Measurements from ENCODE around the gene GPC6.

The GPC6 gene

DNA sequence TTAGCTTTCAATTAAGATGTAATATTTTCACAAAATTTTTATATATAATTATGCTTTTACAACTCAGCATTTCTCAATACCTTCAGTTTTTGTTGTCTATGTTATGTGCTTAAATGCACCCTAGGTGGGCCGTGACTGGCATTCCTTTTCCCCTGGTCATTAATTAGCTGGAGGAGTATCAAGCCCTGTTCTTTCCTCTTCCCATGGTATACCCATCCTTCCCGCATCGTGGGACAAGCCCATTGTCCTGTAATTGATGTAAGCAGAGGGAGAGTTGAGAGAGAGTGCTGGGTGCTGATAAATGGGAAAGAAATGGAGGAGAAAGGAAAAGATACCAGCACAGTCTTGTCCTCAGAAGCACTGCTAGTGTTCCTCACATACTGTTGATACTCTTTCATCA is 591.7 kb downstream of the GPC6 start:
- DNase-seq (ENCODE audit: low spot score in 2 of 2) = no peak
- Histone ChIP-seq H3K27me3 (ENCODE audit: low read depth) (no peaks in the 10 kb centered on the region), H3K4me3 (no peak overlapping the region), H3K4me1 (peaks cover 14% of the 10 kb centered on the region), H3K9me3 (no peaks in the 10 kb centered on the region), H3K36me3 (replicated peaks) (no peaks in the 10 kb centered on the region)
- in situ Hi-C loops (cut with MboI; ENCODE audit: low sequenced_read_pairs) = no loop called here

GRCh38 chr13:93819331-93819890 is 592.8 kb downstream of the GPC6 start:
- H3K36me3 ChIP-seq (replicated peaks) = no peaks in the 10 kb centered on the region
- H3K9me3 ChIP-seq = no peaks in the 10 kb centered on the region
- no peaks in the 10 kb centered on the region for H3K27me3 ChIP-seq (ENCODE audit: low read depth)
- in situ Hi-C loops (cut with MboI; ENCODE audit: low sequenced_read_pairs) = no loop called here
- H3K4me3 ChIP-seq = no peak overlapping the region
- peaks cover 14% of the 10 kb centered on the region for H3K4me1 ChIP-seq
- no peak for DNase-seq (ENCODE audit: low spot score in 2 of 2)

- DNase-seq (ENCODE audit: low spot score in 2 of 2) = no peak
- no peaks in the 10 kb centered on the region for H3K27me3 ChIP-seq (ENCODE audit: low read depth)
- H3K4me1 ChIP-seq = peaks cover 14% of the 10 kb centered on the region
- H3K4me3 ChIP-seq = no peak overlapping the region
- H3K9me3 ChIP-seq = no peaks in the 10 kb centered on the region
- in situ Hi-C loops (cut with MboI; ENCODE audit: low sequenced_read_pairs) = no loop called here
- no peaks in the 10 kb centered on the region for H3K36me3 ChIP-seq (replicated peaks)
Measured at GRCh38 chr13:93824286-93824685, 597.7 kb downstream of the GPC6 start.

DNA sequence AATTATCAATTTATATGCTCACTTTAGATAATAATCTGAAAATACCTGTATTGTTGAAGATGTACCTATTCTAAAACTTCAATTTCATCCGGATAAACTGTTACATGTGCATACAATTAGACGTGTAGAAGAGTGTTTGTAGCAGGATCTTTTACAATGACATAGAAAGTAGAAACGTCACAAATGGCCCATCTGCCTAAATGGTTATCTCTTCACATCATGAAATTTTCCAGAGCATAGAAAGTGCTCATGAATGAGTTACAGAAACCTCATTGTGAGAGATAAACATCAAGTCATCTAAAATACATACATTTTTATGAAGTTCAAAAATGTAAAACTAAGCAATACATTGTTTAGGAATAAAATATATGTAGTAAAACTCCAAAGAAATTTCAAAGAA is 607.4 kb downstream of the GPC6 start:
- H3K27me3 ChIP-seq (ENCODE audit: low read depth) = no peaks in the 10 kb centered on the region
- no peaks in the 10 kb centered on the region for H3K36me3 ChIP-seq (replicated peaks)
- no peak overlapping the region for H3K4me3 ChIP-seq
- peaks cover 3% of the 10 kb centered on the region; the same call in 1 of the 2 replicates for H3K4me1 ChIP-seq
- H3K9me3 ChIP-seq = no peaks in the 10 kb centered on the region
- no peak for DNase-seq (ENCODE audit: low spot score in 2 of 2)
- in situ Hi-C loops (cut with MboI; ENCODE audit: low sequenced_read_pairs) = no loop called here

GRCh38 chr13:93843082-93843481 is 616.5 kb downstream of the GPC6 start:
- in situ Hi-C loops (cut with MboI; ENCODE audit: low sequenced_read_pairs) = no loop called here
- no peak overlapping the region for H3K4me3 ChIP-seq
- no peaks in the 10 kb centered on the region for H3K27me3 ChIP-seq (ENCODE audit: low read depth)
- no peaks in the 10 kb centered on the region for H3K36me3 ChIP-seq (replicated peaks)
- no peaks in the 10 kb centered on the region for H3K4me1 ChIP-seq
- H3K9me3 ChIP-seq = no peaks in the 10 kb centered on the region
- no peak for DNase-seq (ENCODE audit: low spot score in 2 of 2)

GRCh38 chr13:93847162-93847561 is 620.6 kb downstream of the GPC6 start:
- H3K27me3 ChIP-seq (ENCODE audit: low read depth) = no peaks in the 10 kb centered on the region
- no peaks in the 10 kb centered on the region for H3K4me1 ChIP-seq
- H3K36me3 ChIP-seq (replicated peaks) = no peaks in the 10 kb centered on the region
- no peaks in the 10 kb centered on the region for H3K9me3 ChIP-seq
- H3K4me3 ChIP-seq = no peak overlapping the region
- DNase-seq (ENCODE audit: low spot score in 2 of 2) = no peak
- in situ Hi-C loops (cut with MboI; ENCODE audit: low sequenced_read_pairs) = no loop called here

DNA sequence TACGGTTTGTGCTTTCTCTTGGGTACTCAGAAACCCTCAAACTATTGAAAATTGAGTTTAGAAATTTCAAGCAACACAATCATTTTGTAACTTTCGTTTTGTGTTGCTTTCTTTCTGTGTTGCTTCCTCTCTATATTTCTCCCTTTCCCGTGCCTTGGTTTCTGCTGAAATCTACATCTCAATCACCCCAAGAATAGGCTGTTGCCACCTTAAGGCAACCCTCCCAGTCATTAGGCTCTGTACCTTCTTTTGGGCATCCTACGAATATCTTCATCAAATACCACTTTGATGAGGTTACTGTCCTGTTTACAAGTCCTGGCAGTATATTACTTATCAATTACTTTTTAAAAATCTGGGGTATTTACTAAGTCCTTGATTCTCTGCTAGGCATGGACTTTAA is 621.6 kb downstream of the GPC6 start:
- no peak for DNase-seq (ENCODE audit: low spot score in 2 of 2)
- no peaks in the 10 kb centered on the region for H3K36me3 ChIP-seq (replicated peaks)
- H3K4me1 ChIP-seq = no peaks in the 10 kb centered on the region
- no peaks in the 10 kb centered on the region for H3K27me3 ChIP-seq (ENCODE audit: low read depth)
- no peaks in the 10 kb centered on the region for H3K9me3 ChIP-seq
- H3K4me3 ChIP-seq = no peak overlapping the region
- in situ Hi-C loops (cut with MboI; ENCODE audit: low sequenced_read_pairs) = no loop called here

- no peak overlapping the region for H3K4me3 ChIP-seq
- no peak for DNase-seq (ENCODE audit: low spot score in 2 of 2)
- H3K9me3 ChIP-seq = no peaks in the 10 kb centered on the region
- no peaks in the 10 kb centered on the region for H3K27me3 ChIP-seq (ENCODE audit: low read depth)
- in situ Hi-C loops (cut with MboI; ENCODE audit: low sequenced_read_pairs) = no loop called here
- H3K4me1 ChIP-seq = no peaks in the 10 kb centered on the region
- no peaks in the 10 kb centered on the region for H3K36me3 ChIP-seq (replicated peaks)
Measured at GRCh38 chr13:93851236-93851635, 624.6 kb downstream of the GPC6 start.

DNA sequence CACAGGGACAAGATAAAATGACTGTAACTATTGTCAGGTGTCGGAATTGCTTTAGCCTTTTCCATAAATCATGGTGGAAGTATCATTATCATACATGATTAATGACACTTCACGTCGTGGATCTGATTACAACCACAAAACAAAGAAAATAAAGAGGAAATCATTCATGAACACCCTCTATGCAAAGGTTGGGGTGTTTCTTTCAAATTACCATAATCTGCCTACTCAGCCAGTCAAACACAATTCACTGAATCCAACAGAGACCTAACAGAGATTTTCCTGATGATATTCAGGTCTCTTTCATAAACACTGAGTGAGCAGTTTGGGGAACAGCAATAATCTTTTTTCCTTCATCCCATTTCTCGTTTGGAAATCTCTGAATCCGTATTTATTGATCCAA is 627.3 kb downstream of the GPC6 start:
- no peak overlapping the region for H3K4me3 ChIP-seq
- no peaks in the 10 kb centered on the region for H3K36me3 ChIP-seq (replicated peaks)
- in situ Hi-C loops (cut with MboI; ENCODE audit: low sequenced_read_pairs) = no loop called here
- H3K27me3 ChIP-seq (ENCODE audit: low read depth) = no peaks in the 10 kb centered on the region
- H3K4me1 ChIP-seq = no peaks in the 10 kb centered on the region
- no peaks in the 10 kb centered on the region for H3K9me3 ChIP-seq
- DNase-seq (ENCODE audit: low spot score in 2 of 2) = no peak

GRCh38 chr13:93857126-93857525 is 630.5 kb downstream of the GPC6 start:
- Histone ChIP-seq H3K36me3 (replicated peaks) (no peaks in the 10 kb centered on the region), H3K4me3 (no peak overlapping the region), H3K4me1 (no peaks in the 10 kb centered on the region), H3K27me3 (ENCODE audit: low read depth) (no peaks in the 10 kb centered on the region), H3K9me3 (no peaks in the 10 kb centered on the region)
- no peak for DNase-seq (ENCODE audit: low spot score in 2 of 2)
- in situ Hi-C loops (cut with MboI; ENCODE audit: low sequenced_read_pairs) = no loop called here

GRCh38 chr13:93859716-93860115 is 633.1 kb downstream of the GPC6 start:
- no peak for DNase-seq (ENCODE audit: low spot score in 2 of 2)
- Histone ChIP-seq H3K9me3 (no peaks in the 10 kb centered on the region), H3K27me3 (ENCODE audit: low read depth) (no peaks in the 10 kb centered on the region), H3K4me1 (no peaks in the 10 kb centered on the region), H3K4me3 (no peak overlapping the region), H3K36me3 (replicated peaks) (no peaks in the 10 kb centered on the region)
- in situ Hi-C loops (cut with MboI; ENCODE audit: low sequenced_read_pairs) = no loop called here

GRCh38 chr13:93861818-93862217 is 635.2 kb downstream of the GPC6 start:
- no peak for DNase-seq (ENCODE audit: low spot score in 2 of 2)
- H3K9me3 ChIP-seq = no peaks in the 10 kb centered on the region
- no peak overlapping the region for H3K4me3 ChIP-seq
- no peaks in the 10 kb centered on the region for H3K27me3 ChIP-seq (ENCODE audit: low read depth)
- in situ Hi-C loops (cut with MboI; ENCODE audit: low sequenced_read_pairs) = no loop called here
- no peaks in the 10 kb centered on the region for H3K36me3 ChIP-seq (replicated peaks)
- no peaks in the 10 kb centered on the region for H3K4me1 ChIP-seq

- Histone ChIP-seq H3K9me3 (no peaks in the 10 kb centered on the region), H3K4me1 (no peaks in the 10 kb centered on the region), H3K4me3 (no peak overlapping the region), H3K27me3 (ENCODE audit: low read depth) (no peaks in the 10 kb centered on the region), H3K36me3 (replicated peaks) (no peaks in the 10 kb centered on the region)
- in situ Hi-C loops (cut with MboI; ENCODE audit: low sequenced_read_pairs) = no loop called here
- no peak for DNase-seq (ENCODE audit: low spot score in 2 of 2)
Measured at GRCh38 chr13:93862259-93862658, 635.7 kb downstream of the GPC6 start.

DNA sequence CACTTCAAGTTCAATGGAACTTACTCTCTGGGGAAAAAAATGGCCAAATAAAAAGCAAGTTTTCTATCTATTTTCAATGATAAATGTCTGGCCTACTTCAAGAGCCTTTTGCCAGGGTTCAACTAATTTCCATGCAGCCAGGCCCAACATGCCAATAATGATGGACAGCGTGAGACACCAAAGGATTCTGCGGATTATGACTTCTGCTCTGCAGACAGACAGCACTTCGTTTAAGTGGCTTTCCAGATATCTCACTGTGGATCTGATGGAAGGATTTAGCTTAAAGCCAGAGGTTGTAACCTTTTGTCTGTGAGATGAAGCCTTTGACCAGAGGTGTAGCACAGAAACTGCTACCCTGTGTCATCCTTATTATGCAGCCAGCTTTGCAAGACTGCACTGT is 638.6 kb downstream of the GPC6 start:
- no peak overlapping the region for H3K4me3 ChIP-seq
- no peaks in the 10 kb centered on the region for H3K27me3 ChIP-seq (ENCODE audit: low read depth)
- no peaks in the 10 kb centered on the region for H3K9me3 ChIP-seq
- no peak for DNase-seq (ENCODE audit: low spot score in 2 of 2)
- H3K4me1 ChIP-seq = no peaks in the 10 kb centered on the region
- in situ Hi-C loops (cut with MboI; ENCODE audit: low sequenced_read_pairs) = no loop called here
- no peaks in the 10 kb centered on the region for H3K36me3 ChIP-seq (replicated peaks)

- no peaks in the 10 kb centered on the region for H3K9me3 ChIP-seq
- no peaks in the 10 kb centered on the region for H3K27me3 ChIP-seq (ENCODE audit: low read depth)
- no peak overlapping the region for H3K4me3 ChIP-seq
- no peak for DNase-seq (ENCODE audit: low spot score in 2 of 2)
- in situ Hi-C loops (cut with MboI; ENCODE audit: low sequenced_read_pairs) = no loop called here
- H3K36me3 ChIP-seq (replicated peaks) = no peaks in the 10 kb centered on the region
- H3K4me1 ChIP-seq = no peaks in the 10 kb centered on the region
Measured at GRCh38 chr13:93867481-93867880, 640.9 kb downstream of the GPC6 start.

All from HAP-1 (cell line).